Activated CD4-positive, alpha-beta T cell treated with anti-CD3 and anti-CD28 coated beads, Interleukin-2, amount 50 U/mL, for 48 hours (primary cell): Measurements from ENCODE around the gene SLC13A4.
A peak's percentile ranks its signal among the peaks of the same experiment; 100 is the strongest.
"Not testable (repeated sequence)": the region's sequence is repeated elsewhere in the genome, so short reads cannot be mapped to it uniquely, and the experiment has no call there.

Source experiments
- DNase-seq, 2 experiments: peaks; one replicate each; pipeline ENCODE4 v3.0.0-alpha.2; 2020

Gene SLC13A4

DNA sequence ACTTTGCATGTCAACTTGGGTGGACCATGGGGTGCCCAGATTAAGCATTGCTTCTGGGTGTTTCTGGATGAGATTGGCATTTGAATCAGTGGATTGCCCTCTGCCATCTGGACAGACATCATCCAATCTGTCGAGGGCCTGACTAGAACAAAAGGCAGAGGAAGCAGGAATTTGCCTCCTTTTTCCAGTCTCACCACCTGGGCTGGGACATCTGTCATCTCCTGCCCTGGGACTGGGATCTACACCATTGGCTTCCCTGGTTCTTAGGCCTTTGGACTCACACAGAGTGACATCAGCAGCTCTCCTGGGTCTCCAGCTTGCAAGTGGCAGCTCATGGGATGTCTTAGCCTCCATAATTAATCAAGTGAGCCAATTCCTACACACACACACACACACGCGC, 10.3 kb downstream of the SLC13A4 start:
- no peak for DNase-seq

DNA sequence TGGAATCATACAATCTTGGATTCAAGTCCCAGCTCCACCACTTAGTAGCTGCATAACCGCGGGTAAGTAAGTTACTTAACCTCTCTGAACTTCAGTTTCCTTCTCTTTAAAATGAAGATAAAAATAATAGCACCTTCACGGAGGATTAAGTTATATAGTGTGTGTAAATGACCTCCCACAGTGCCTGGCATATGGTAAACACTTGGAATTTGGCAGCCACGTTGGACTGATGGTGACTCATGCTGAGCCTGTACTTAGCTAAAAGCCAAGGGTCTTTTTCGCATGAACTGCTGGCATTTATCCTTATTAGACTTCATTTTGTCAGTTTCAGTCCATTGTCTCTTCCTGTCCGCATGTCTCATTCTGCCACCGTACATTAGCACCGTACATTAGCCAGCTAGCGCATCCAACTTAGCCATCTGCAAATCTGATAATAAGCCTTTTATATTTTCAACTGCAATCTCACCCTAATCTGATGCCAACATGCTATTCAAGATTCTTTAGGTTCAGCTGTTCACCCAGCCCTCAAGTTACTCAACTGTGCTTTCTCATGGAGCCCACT, 11.2 kb downstream of the SLC13A4 start:
- DNase-seq: no peak

DNA sequence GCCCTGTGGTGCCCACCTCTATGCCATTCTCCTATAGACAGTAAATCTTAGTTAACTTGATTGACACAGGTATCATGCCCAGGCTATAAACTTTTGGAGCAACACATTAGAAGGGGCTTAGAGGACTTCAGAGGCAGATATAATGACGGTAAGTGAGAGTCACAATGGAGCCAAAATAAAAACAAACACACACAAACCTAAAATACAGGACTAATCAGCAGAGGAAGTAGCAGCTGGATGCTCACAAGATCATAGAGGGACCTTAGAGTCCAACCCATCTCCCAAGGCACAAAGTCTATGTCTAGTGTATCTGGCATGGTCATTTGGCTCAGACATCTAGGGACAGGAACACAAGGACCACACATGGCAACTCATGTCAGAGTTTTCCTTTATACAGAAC, 12.3 kb downstream of the SLC13A4 start:
- no peak for DNase-seq

DNA sequence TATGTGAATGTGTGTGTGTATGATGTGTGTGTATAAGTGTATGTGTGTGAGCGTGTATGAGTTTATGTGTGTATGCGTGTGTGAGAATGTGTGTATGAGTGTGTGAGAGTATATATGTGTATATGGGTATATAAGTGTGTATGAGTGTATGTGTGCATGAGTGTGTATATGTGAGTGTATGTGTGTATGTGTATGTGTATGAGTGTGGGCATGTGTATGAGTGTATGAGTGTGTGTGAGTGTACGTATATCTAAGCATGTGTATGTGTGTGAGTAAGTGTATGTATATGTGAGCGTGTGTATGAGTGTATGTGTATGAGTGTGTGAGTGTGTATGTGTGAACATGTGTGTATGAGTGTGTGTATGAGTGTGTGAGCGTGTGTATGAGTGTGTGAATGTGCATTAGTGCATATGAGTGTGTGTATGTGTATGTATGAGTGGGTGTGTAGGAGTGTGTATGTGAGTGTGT, 12.9 kb downstream of the SLC13A4 start:
- DNase-seq: no peak

GRCh38 chr7:135714534-135715009, 13.4 kb downstream of the SLC13A4 start:
- no peak for DNase-seq

- no peak for DNase-seq
Observed at GRCh38 chr7:135713836-135714470, 14.0 kb downstream of the SLC13A4 start.

DNA sequence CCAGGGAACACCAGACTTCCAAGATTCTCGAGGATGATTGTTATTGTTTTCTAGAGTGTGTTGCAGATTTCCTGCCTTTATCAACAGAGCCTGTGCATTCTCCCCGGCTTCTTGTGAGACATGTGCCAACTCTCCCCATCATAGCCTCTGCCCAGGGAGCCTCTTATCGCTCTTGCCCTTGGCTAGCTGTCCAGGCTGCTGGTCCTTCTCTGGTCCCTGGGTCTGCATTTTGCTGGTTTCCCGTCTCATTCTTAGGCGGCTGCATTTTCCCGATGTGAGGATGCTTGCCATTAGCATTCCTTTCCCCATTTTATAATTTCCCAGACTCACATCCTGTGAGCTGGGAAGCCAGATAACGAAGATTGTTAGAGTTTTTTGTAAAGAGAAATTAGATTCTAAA, 15.2 kb downstream of the SLC13A4 start:
- no peak for DNase-seq

GRCh38 chr7:135712182-135712782, 15.7 kb downstream of the SLC13A4 start:
- no peak for DNase-seq

DNA sequence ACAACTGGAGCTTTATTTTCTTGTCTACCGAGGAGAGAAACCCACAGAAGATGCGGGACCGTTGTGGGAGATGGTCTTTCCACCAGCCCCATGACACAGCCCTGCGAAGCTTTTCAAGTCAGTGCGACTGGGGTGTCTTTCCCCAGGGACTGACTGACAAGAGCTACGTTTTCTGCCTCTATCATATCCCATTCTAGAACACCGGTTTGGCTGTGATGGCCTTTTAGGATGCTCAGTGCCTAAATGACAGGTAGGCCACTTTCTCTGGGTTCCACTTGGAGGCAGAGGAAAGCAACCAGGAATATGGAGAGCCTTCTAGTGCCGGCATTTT, 16.9 kb downstream of the SLC13A4 start:
- no peak for DNase-seq

GRCh38 chr7:135710417-135711138, 17.4 kb downstream of the SLC13A4 start:
- DNase-seq: peak; percentile 6 to 15

GRCh38 chr7:135709508-135709907, 18.5 kb downstream of the SLC13A4 start:
- DNase-seq: no peak

- DNase-seq: no peak
Observed at GRCh38 chr7:135708041-135708440, 19.9 kb downstream of the SLC13A4 start.

GRCh38 chr7:135707570-135707966, 20.4 kb downstream of the SLC13A4 start:
- DNase-seq: no peak

DNA sequence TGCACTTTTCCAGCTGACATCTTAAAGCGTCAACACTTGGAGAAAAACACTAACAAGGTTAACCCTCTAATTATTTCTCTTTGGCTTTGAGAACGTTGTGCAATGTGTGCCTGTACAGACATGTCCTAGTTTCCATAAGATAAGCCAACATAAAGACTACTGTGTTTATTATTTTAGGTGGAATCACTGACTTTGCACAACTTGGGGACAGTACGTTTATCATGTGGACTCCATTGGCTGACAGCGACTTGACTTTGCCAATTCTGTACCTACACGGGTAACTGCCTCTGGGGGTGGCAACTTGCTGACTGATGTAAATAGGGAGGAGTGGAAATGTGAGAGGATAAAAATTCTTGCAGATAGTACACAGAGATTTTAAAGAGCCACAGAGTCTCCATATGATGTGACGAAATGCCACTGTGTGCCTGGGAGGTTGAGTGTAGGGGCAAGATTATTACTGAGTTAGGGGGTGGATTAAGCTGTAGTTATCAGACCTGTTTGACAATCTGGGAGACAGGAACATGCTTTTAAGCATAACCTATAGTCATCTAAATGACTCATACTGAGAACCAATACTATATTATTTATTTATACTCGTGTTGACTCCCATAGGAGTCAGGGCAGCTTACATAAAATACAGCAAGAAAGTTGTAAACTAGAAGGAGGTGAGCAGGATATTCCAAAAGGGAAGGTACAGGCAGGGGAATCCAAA, 21.0 kb downstream of the SLC13A4 start:
- DNase-seq: no peak

DNA sequence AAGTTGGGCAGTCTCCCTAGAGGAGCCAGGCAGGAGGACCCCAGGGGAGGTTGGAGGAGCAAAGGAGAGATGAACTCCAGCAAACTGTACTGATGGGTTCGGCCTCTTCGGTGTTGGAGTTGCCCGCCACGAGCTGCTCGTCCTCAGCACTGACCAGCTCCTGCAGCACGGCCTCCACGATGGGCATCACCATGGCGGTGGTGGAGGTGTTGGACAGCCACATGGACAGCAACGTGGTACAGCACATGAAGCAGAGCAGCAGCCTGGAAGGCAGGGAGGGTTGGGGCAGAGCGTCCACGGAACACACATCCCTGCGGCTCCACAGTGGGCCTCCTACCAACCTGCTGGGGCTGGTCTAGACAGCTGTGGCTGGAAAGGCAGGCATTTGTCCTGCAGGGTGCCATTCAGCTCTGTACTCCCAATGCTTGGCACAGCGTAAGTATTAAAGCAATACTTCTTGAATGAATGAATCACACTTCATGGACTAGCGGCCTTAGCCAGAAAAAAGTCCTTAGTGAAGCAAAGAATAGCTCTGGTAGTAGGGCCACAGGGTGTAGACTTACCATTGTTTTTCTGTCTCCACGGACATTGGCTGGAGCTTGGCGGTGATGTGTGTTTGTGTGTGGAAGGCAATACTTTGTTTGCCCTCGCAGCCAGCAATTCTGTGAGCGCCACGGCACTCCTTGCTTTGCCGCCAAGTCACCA, 21.8 kb downstream of the SLC13A4 start:
- DNase-seq: no peak

DNA sequence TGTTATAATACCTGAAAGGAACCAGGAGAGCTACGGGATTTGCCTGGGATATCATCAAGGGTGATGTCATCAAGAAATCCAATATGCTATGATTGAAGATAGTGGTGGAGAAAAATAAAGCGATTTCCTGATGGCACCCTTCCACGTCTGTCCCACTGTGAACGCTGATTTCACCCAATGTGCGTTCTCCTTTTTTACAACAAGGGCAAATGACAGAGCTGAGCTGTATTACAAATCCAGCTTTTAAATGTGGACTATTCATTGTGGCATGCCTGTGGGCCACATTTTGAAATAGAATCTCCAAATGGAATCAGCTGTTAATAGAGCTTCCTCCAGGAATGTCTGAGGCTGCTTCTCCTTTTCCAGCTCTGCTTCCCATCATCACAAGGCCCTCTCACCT, 23.3 kb downstream of the SLC13A4 start:
- no peak for DNase-seq

- no peak for DNase-seq
Observed at GRCh38 chr7:135704074-135704473, 23.9 kb downstream of the SLC13A4 start.

GRCh38 chr7:135697276-135698049, 30.5 kb downstream of the SLC13A4 start:
- no peak for DNase-seq

- no peak for DNase-seq
Observed at GRCh38 chr7:135693558-135693957, 34.4 kb downstream of the SLC13A4 start.

DNA sequence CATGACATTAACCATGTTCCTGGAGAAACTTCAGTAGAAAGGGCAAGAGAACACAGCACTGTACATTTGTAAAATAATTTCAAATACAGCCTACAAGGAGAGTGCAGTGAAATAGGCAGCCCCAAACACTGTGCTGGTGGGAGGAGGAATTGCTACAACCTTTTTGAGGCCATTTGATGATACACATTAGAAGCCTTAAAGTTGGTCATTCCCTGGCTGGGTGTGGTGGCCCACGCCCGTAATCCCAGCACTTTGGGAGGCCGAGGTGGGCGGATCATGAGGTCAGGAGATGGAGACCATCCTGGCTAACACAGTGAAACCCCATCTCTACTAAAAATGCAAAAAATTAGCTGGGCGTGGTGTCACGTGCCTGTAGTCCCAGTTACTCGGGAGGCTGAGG, 35.4 kb downstream of the SLC13A4 start:
- not testable (repeated sequence) for DNase-seq

DNA sequence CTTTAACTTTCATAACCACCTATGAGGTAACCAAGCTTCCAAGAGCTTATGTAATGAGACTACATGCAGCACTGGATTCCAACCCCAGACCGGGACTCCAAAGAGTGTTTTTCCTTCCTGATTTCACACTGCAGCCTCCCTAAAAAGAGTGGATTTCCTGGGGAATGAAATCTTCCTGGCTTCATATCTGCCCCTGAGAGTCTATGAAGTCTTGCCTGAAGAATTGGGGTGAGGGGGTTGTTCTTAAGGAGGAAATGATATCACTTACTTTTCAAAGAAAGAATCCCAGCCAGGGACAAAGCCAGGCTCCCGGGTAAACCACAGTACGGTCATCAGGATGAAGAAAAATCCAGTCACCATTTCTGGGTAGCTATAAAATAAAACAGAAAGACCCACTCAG, 35.9 kb downstream of the SLC13A4 start:
- DNase-seq: no peak

- no peak for DNase-seq
Observed at GRCh38 chr7:135690566-135690965, 37.4 kb downstream of the SLC13A4 start.
